ENCODE data around the gene SKAP1. TPM values are rescaled to one million over a fixed set of nuclear protein-coding genes. Genes with fewer than 3 reads are reported as not detected.

Gene SKAP1
- total and polyA plus RNA-seq, 5 donors from 2014 or later, result 196 to 554 (median 373) TPM

- Histone ChIP-seq H3K9me3 (ENCODE audit: control insufficient read depth in 2 of 2, low read length in 2 of 2) (no peaks in the 10 kb centered on the region), H3K4me3 (ENCODE audit: low read depth, low read length) (no peak overlapping the region), H3K27ac (ENCODE audit: insufficient read depth, low read length, poor library complexity, severe bottlenecking) (no peak overlapping the region), H3K36me3 (ENCODE audit: control insufficient read depth, insufficient read depth, low read length) (peaks cover 27% of the 10 kb centered on the region), H3K27me3 (ENCODE audit: control insufficient read depth, insufficient read depth, low read length) (no peaks in the 10 kb centered on the region), H3K4me1 (ENCODE audit: control insufficient read depth, insufficient read depth, low read length, poor library complexity, severe bottlenecking) (no peaks in the 10 kb centered on the region)
- H3K4me1 Mint-ChIP-seq, result peaks cover 3 to 6% (median 5%) of the 10 kb centered on the region in 4 donors
- peak overlapping the region in 1 of 3 donors; percentile 31 for H3K27ac Mint-ChIP-seq
- peak in 1 of 2 donors; percentile 75 for ATAC-seq (ENCODE audit: low read depth in 2 of 2)
- H3K9me3 Mint-ChIP-seq, result peaks cover 0 to 1% (median 0%) of the 10 kb centered on the region in 7 donors
- no peaks in the 10 kb centered on the region for H3K27me3 Mint-ChIP-seq
- peak overlapping the region in 2 of 4 donors; percentile 3 to 5 for H3K4me3 Mint-ChIP-seq
- H3K36me3 Mint-ChIP-seq, result peaks cover 18% of the 10 kb centered on the region
- peak; percentile 31 to 64 (median 57) for DNase-seq
Measured at GRCh38 chr17:48131216-48131824, 298.7 kb downstream of the SKAP1 start.

- Histone ChIP-seq H3K4me1 (ENCODE audit: control insufficient read depth, insufficient read depth, low read length, poor library complexity, severe bottlenecking) (no peaks in the 10 kb centered on the region), H3K9me3 (ENCODE audit: control insufficient read depth in 2 of 2, low read length in 2 of 2) (no peaks in the 10 kb centered on the region), H3K27me3 (ENCODE audit: control insufficient read depth, insufficient read depth, low read length) (no peaks in the 10 kb centered on the region), H3K4me3 (ENCODE audit: low read depth, low read length) (no peak overlapping the region), H3K27ac (ENCODE audit: insufficient read depth, low read length, poor library complexity, severe bottlenecking) (no peak overlapping the region), H3K36me3 (ENCODE audit: control insufficient read depth, insufficient read depth, low read length) (peaks cover 16% of the 10 kb centered on the region)
- Mint-ChIP-seq H3K9me3 (peaks cover 0 to 1% (median 0%) of the 10 kb centered on the region in 7 donors), H3K36me3 (peaks cover 14% of the 10 kb centered on the region), H3K27me3 (no peaks in the 10 kb centered on the region), H3K4me3 (peak overlapping the region in 1 of 4 donors; percentile 38), H3K4me1 (peaks cover 3 to 11% (median 5%) of the 10 kb centered on the region in 4 donors), H3K27ac (no peak overlapping the region)
- ATAC-seq (ENCODE audit: low read depth in 2 of 2), result no peak
- DNase-seq, result no peak
Measured at GRCh38 chr17:48129981-48130380, 300.0 kb downstream of the SKAP1 start.

GRCh38 chr17:48128400-48128799 lies 301.6 kb downstream of the SKAP1 start:
- Mint-ChIP-seq H3K27me3 (no peaks in the 10 kb centered on the region), H3K36me3 (peaks cover 13% of the 10 kb centered on the region), H3K4me1 (peaks cover 3 to 11% (median 5%) of the 10 kb centered on the region in 4 donors), H3K27ac (no peak overlapping the region), H3K4me3 (no peak overlapping the region), H3K9me3 (peaks cover 0 to 1% (median 0%) of the 10 kb centered on the region in 7 donors)
- H3K4me1 ChIP-seq (ENCODE audit: control insufficient read depth, insufficient read depth, low read length, poor library complexity, severe bottlenecking), result no peaks in the 10 kb centered on the region
- H3K4me3 ChIP-seq (ENCODE audit: low read depth, low read length), result no peak overlapping the region
- ATAC-seq (ENCODE audit: low read depth in 2 of 2), result no peak
- H3K9me3 ChIP-seq (ENCODE audit: control insufficient read depth in 2 of 2, low read length in 2 of 2), result no peaks in the 10 kb centered on the region
- H3K27me3 ChIP-seq (ENCODE audit: control insufficient read depth, insufficient read depth, low read length), result no peaks in the 10 kb centered on the region
- no peak for DNase-seq
- no peak overlapping the region for H3K27ac ChIP-seq (ENCODE audit: insufficient read depth, low read length, poor library complexity, severe bottlenecking)
- H3K36me3 ChIP-seq (ENCODE audit: control insufficient read depth, insufficient read depth, low read length), result peaks cover 9% of the 10 kb centered on the region

GRCh38 chr17:48127371-48128051 lies 302.5 kb downstream of the SKAP1 start:
- DNase-seq (no peak), ATAC-seq (ENCODE audit: low read depth in 2 of 2) (no peak)
- Histone ChIP-seq H3K27ac (ENCODE audit: insufficient read depth, low read length, poor library complexity, severe bottlenecking) (no peak overlapping the region), H3K9me3 (ENCODE audit: control insufficient read depth in 2 of 2, low read length in 2 of 2) (no peaks in the 10 kb centered on the region), H3K4me1 (ENCODE audit: control insufficient read depth, insufficient read depth, low read length, poor library complexity, severe bottlenecking) (no peaks in the 10 kb centered on the region), H3K27me3 (ENCODE audit: control insufficient read depth, insufficient read depth, low read length) (no peaks in the 10 kb centered on the region), H3K36me3 (ENCODE audit: control insufficient read depth, insufficient read depth, low read length) (peaks cover 7% of the 10 kb centered on the region), H3K4me3 (ENCODE audit: low read depth, low read length) (no peak overlapping the region)
- H3K27ac Mint-ChIP-seq, result no peak overlapping the region
- no peak overlapping the region for H3K4me3 Mint-ChIP-seq
- H3K27me3 Mint-ChIP-seq, result no peaks in the 10 kb centered on the region
- peaks cover 3 to 11% (median 5%) of the 10 kb centered on the region in 4 donors for H3K4me1 Mint-ChIP-seq
- peaks cover 0 to 1% (median 0%) of the 10 kb centered on the region in 7 donors for H3K9me3 Mint-ChIP-seq
- peaks cover 12% of the 10 kb centered on the region for H3K36me3 Mint-ChIP-seq

GRCh38 chr17:48126532-48126850 lies 303.5 kb downstream of the SKAP1 start:
- Histone ChIP-seq H3K4me1 (ENCODE audit: control insufficient read depth, insufficient read depth, low read length, poor library complexity, severe bottlenecking) (no peaks in the 10 kb centered on the region), H3K27me3 (ENCODE audit: control insufficient read depth, insufficient read depth, low read length) (no peaks in the 10 kb centered on the region), H3K4me3 (ENCODE audit: low read depth, low read length) (no peak overlapping the region), H3K9me3 (ENCODE audit: control insufficient read depth in 2 of 2, low read length in 2 of 2) (no peaks in the 10 kb centered on the region), H3K27ac (ENCODE audit: insufficient read depth, low read length, poor library complexity, severe bottlenecking) (no peak overlapping the region), H3K36me3 (ENCODE audit: control insufficient read depth, insufficient read depth, low read length) (peaks cover 8% of the 10 kb centered on the region)
- peaks cover 3 to 10% (median 5%) of the 10 kb centered on the region in 4 donors for H3K4me1 Mint-ChIP-seq
- DNase-seq (no peak), ATAC-seq (ENCODE audit: low read depth in 2 of 2) (no peak)
- peak overlapping the region in 1 of 3 donors; percentile 23 for H3K27ac Mint-ChIP-seq
- H3K9me3 Mint-ChIP-seq, result peaks cover 0 to 1% (median 0%) of the 10 kb centered on the region in 7 donors
- H3K36me3 Mint-ChIP-seq, result peaks cover 11% of the 10 kb centered on the region
- H3K27me3 Mint-ChIP-seq, result no peaks in the 10 kb centered on the region
- H3K4me3 Mint-ChIP-seq, result no peak overlapping the region

- peaks cover 13% of the 10 kb centered on the region for H3K36me3 ChIP-seq (ENCODE audit: control insufficient read depth, insufficient read depth, low read length)
- H3K4me1 Mint-ChIP-seq, result peaks cover 0 to 5% (median under 1%) of the 10 kb centered on the region in 4 donors
Measured at GRCh38 chr17:48125829-48126531, 304.0 kb downstream of the SKAP1 start.

GRCh38 chr17:48123776-48124388 lies 306.1 kb downstream of the SKAP1 start:
- peaks cover 18% of the 10 kb centered on the region for H3K36me3 Mint-ChIP-seq
- peak overlapping the region in 2 of 3 donors; percentile 41 to 60 for H3K27ac Mint-ChIP-seq
- ATAC-seq (ENCODE audit: low read depth in 2 of 2), result no peak

More at GRCh38 chr17:48125829-48126531, 304.0 kb downstream of the SKAP1 start:
- Histone ChIP-seq H3K27ac (ENCODE audit: insufficient read depth, low read length, poor library complexity, severe bottlenecking) (no peak overlapping the region), H3K9me3 (ENCODE audit: control insufficient read depth in 2 of 2, low read length in 2 of 2) (no peaks in the 10 kb centered on the region), H3K4me3 (ENCODE audit: low read depth, low read length) (no peak overlapping the region), H3K4me1 (ENCODE audit: control insufficient read depth, insufficient read depth, low read length, poor library complexity, severe bottlenecking) (no peaks in the 10 kb centered on the region), H3K27me3 (ENCODE audit: control insufficient read depth, insufficient read depth, low read length) (no peaks in the 10 kb centered on the region)
- ATAC-seq (ENCODE audit: low read depth in 2 of 2) (no peak), DNase-seq (no peak)
- Mint-ChIP-seq H3K9me3 (peaks cover 0 to 1% (median 0%) of the 10 kb centered on the region in 7 donors), H3K27ac (peak overlapping the region in 2 of 3 donors; percentile 29 to 38), H3K4me3 (no peak overlapping the region), H3K36me3 (peaks cover 10% of the 10 kb centered on the region), H3K27me3 (no peaks in the 10 kb centered on the region)

More at GRCh38 chr17:48123776-48124388, 306.1 kb downstream of the SKAP1 start:
- no peaks in the 10 kb centered on the region for H3K27me3 Mint-ChIP-seq
- peaks cover 0 to 1% (median 0%) of the 10 kb centered on the region in 7 donors for H3K9me3 Mint-ChIP-seq
- peaks cover 23% of the 10 kb centered on the region for H3K36me3 ChIP-seq (ENCODE audit: control insufficient read depth, insufficient read depth, low read length)
- H3K4me3 Mint-ChIP-seq, result no peak overlapping the region
- no peak overlapping the region for H3K27ac ChIP-seq (ENCODE audit: insufficient read depth, low read length, poor library complexity, severe bottlenecking)
- H3K4me1 Mint-ChIP-seq, result peaks cover 0 to 5% (median 2%) of the 10 kb centered on the region in 4 donors
- no peaks in the 10 kb centered on the region for H3K27me3 ChIP-seq (ENCODE audit: control insufficient read depth, insufficient read depth, low read length)
- H3K9me3 ChIP-seq (ENCODE audit: control insufficient read depth in 2 of 2, low read length in 2 of 2), result no peaks in the 10 kb centered on the region
- DNase-seq, result no peak
- H3K4me1 ChIP-seq (ENCODE audit: control insufficient read depth, insufficient read depth, low read length, poor library complexity, severe bottlenecking), result no peaks in the 10 kb centered on the region
- H3K4me3 ChIP-seq (ENCODE audit: low read depth, low read length), result no peak overlapping the region

All from CD4-positive, CD25-positive, alpha-beta regulatory T cell (primary cell).